H1 (cell line): ENCODE data around the gene KRT81.

Experiments used
- BACH1 ChIP-seq: IDR thresholded peaks from 2 replicates; pipeline ENCODE4 v1.6.1; 2012; ENCODE audit warnings: low read length, improper control_type of control experiment
- BRCA1 ChIP-seq: IDR thresholded peaks from 2 replicates; pipeline ENCODE4 v1.6.1; 2012; ENCODE audit warnings: low read depth, low read length, improper control_type of control experiment
- CEBPB ChIP-seq: IDR thresholded peaks from 2 replicates; pipeline ENCODE4 v1.6.1; 2012; ENCODE audit warnings: low read depth, low read length
- CTCF ChIP-seq, 3 experiments: IDR thresholded peaks; 1 replicate in 2 of 3; 2 replicates in 1 of 3; pipeline versions ENCODE4 v1.5.1 to v1.6.1; 2011; ENCODE audit warnings: low read length in 3 of 3, mild to moderate bottlenecking in 3 of 3, inconsistent platforms in 2 of 3, low read depth in 1 of 3, moderate library complexity in 1 of 3; ENCODE audit not compliant: insufficient read depth in 1 of 3; ENCODE audit errors: control extremely low read depth in 1 of 3
- EGR1 ChIP-seq: IDR thresholded peaks from 2 replicates; pipeline ENCODE4 v1.6.1; 2011; ENCODE audit warnings: low read depth, low read length, borderline replicate concordance
- EP300 ChIP-seq, 2 experiments: IDR thresholded peaks; 1 replicate in 1 of 2; 2 replicates in 1 of 2; pipeline ENCODE4 v1.6.1; 2011 to 2012; ENCODE audit warnings: low read depth in 2 of 2, low read length in 2 of 2, mild to moderate bottlenecking in 2 of 2, borderline replicate concordance in 1 of 2, inconsistent platforms in 1 of 2, moderate library complexity in 1 of 2
- POLR2A ChIP-seq, 2 experiments: IDR thresholded peaks; 1 replicate in 1 of 2; 2 replicates in 1 of 2; pipeline ENCODE4 v1.6.1; 2011; ENCODE audit warnings: low read depth in 2 of 2, low read length in 2 of 2, mild to moderate bottlenecking in 2 of 2; ENCODE audit errors: control extremely low read depth in 1 of 2
- POLR2AphosphoS5 ChIP-seq: IDR thresholded peaks from 2 replicates; pipeline ENCODE4 v1.6.1; 2011; ENCODE audit warnings: low read depth, low read length
- RNF2 ChIP-seq: fragments of 200-900, 300-1000 bp; sonication (generic); IDR thresholded peaks from 2 replicates; pipeline ENCODE4 v1.7.1; 2016; ENCODE audit warnings: borderline replicate concordance, low read depth, mild to moderate bottlenecking, antibody characterized with exemption, low read length; ENCODE audit not compliant: poor library complexity, severe bottlenecking; ENCODE audit errors: missing control alignments
- TAF1 ChIP-seq: IDR thresholded peaks from 2 replicates; pipeline ENCODE4 v1.6.1; 2011; ENCODE audit warnings: mild to moderate bottlenecking, low read depth, low read length

DNA sequence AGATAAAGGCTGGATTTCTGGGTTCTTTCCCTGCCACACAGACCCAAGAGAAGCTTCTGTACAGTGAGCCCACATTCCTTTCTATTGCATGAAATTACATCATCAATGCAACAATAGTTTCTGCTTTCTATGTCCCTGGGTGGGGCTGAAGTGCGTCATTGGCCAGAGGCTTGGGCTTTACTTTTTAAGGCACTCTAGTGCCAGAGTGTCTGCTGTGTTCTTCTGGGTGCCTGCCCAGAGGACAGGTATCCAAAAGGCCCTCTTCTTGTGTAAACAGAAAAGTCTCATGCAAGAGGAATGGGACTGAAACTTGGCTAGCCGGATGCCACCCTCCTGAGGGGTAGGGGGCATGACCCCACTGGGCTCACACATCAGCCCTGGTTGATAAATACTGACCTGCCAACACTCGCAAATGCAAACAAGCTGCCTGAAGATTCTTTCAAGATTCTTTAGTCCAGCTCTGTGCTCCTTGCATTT is 11.0 kb downstream of the KRT81 start:
- TF ChIP-seq POLR2A (IDR thresholded peaks at IDR 0.05; ENCODE audit: control extremely low read depth in 1 of 2, low read depth in 2 of 2, low read length in 2 of 2) (no peak), CTCF (IDR thresholded peaks at IDR 0.05; ENCODE audit: control extremely low read depth in 1 of 3, insufficient read depth in 1 of 3, low read depth in 1 of 3, low read length in 3 of 3) (no peak), POLR2AphosphoS5 (no peak), CEBPB (no peak), BRCA1 (no peak), RNF2 (no peak), TAF1 (no peak), BACH1 (no peak), EGR1 (no peak), EP300 (IDR thresholded peaks at IDR 0.05; ENCODE audit: borderline replicate concordance in 1 of 2, low read depth in 2 of 2, low read length in 2 of 2) (no peak)
